GM18870 (cell line): ENCODE data around the gene MMP25.
"Not testable (repeated sequence)": the region's sequence is repeated elsewhere in the genome, so short reads cannot be mapped to it uniquely, and the experiment has no call there.

ENCODE experiments used
- ATAC-seq: cut with Tn5 transposase; IDR thresholded peaks from one replicate; pipeline ENCODE4 v1.9.1; 2021; ENCODE audit warnings: moderate library complexity; ENCODE audit not compliant: unreplicated experiment

The MMP25 gene

GRCh38 chr16:3053330-3053710 lies 7.0 kb downstream of the MMP25 start:
- ATAC-seq: not testable (repeated sequence)

GRCh38 chr16:3054965-3055733 lies 8.8 kb downstream of the MMP25 start:
- ATAC-seq: no peak

GRCh38 chr16:3055734-3056115 lies 9.4 kb downstream of the MMP25 start:
- ATAC-seq: not testable (repeated sequence)

GRCh38 chr16:3056336-3057180 lies 10.2 kb downstream of the MMP25 start:
- no peak for ATAC-seq

GRCh38 chr16:3057181-3058138 lies 11.1 kb downstream of the MMP25 start:
- ATAC-seq: no peak

- no peak for ATAC-seq
Measured at GRCh38 chr16:3058139-3059030, 12.0 kb downstream of the MMP25 start.

- no peak for ATAC-seq
Measured at GRCh38 chr16:3059041-3059722, 12.8 kb downstream of the MMP25 start.

- ATAC-seq: no peak
Measured at GRCh38 chr16:3059723-3060242, 13.4 kb downstream of the MMP25 start.

GRCh38 chr16:3060339-3061127 lies 14.2 kb downstream of the MMP25 start:
- ATAC-seq: no peak

GRCh38 chr16:3062553-3062952 lies 16.2 kb downstream of the MMP25 start:
- ATAC-seq: no peak

- no peak for ATAC-seq
Measured at GRCh38 chr16:3063625-3064386, 17.4 kb downstream of the MMP25 start.

- no peak for ATAC-seq
Measured at GRCh38 chr16:3065069-3065741, 18.8 kb downstream of the MMP25 start, which contains the start of gene IL32. Gene IL32 (plus strand): TSS chr16:3065640. CDS start chr16:3065812, 172 bp downstream.

- no peak for ATAC-seq
Measured at GRCh38 chr16:3065742-3066439, 19.5 kb downstream of the MMP25 start.

- no peak for ATAC-seq
Measured at GRCh38 chr16:3066440-3066748, 20.0 kb downstream of the MMP25 start.

GRCh38 chr16:3068487-3068886 lies 22.1 kb downstream of the MMP25 start:
- ATAC-seq: no peak

GRCh38 chr16:3069146-3069545 lies 22.8 kb downstream of the MMP25 start:
- ATAC-seq: not testable (repeated sequence)
